H54 (cell line): ENCODE results near the gene MYBPC2.

Source experiments
- DNase-seq: peaks from one replicate; pipeline ENCODE4 v3.0.0; 2011; ENCODE audit warnings: low spot score, mixed read lengths; ENCODE audit not compliant: insufficient read length
- FAIRE-seq: peaks from 3 replicates; lab custom pipeline; 2011; peaks lifted over from hg19 to GRCh38; lab: Jason Lieb, UNC
- POLR2A ChIP-seq: IDR thresholded peaks from 2 replicates; pipeline ENCODE4 v1.6.1; 2011; ENCODE audit warnings: low read depth, mild to moderate bottlenecking, low read length

The MYBPC2 gene

DNA sequence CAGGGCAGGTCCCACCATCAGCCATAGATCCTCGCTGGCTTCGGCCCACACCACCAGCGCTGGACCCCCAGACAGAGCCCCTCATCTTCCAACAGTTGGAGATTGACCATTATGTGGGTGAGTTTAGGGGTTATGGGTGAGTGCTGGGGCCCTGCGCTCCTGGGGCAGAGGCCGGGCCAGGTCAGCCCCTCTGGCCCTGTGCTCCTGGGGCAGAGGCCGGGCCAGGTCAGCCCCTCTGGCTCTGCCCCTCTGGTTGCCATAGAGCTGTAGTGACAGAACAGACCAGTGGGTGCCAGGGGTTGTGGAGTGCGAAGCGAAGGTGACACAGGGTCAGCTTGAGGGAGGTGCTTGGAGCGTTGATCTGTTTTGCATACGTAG lies 33.3 kb upstream of the MYBPC2 start:
- FAIRE-seq = no peak
- TF ChIP-seq POLR2A = no peak
- no peak for DNase-seq

DNA sequence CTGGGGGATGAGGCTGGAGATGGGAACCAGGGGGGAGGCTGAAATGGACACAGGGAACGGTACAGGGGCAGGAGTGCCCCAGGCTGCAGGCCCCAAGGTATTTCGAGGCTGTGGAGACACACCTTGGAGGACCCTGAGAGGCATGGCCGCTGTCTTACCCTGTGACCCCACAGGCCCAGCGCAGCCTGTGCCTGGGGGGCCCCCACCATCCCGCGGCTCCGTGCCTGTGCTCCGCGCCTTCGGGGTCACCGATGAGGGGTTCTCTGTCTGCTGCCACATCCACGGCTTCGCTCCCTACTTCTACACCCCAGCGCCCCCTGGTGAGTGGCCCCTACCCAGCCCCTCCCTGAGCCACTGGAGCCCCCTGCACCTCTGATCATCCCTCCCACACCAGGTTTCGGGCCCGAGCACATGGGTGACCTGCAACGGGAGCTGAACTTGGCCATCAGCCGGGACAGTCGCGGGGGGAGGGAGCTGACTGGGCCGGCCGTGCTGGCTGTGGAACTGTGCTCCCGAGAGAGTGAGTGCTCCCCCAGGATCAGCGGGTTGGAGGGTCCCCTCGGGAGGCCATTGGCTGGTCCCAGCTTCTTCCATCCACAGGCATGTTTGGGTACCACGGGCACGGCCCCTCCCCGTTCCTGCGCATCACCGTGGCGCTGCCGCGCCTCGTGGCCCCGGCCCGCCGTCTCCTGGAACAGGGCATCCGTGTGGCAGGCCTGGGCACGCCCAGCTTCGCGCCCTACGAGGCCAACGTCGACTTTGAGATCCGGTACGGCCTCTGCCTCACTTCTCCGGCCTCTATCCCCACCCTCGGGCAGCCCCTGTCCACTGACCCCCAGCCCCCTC lies 30.9 kb upstream of the MYBPC2 start:
- no peak for FAIRE-seq
- TF ChIP-seq POLR2A = no peak
- DNase-seq = no peak

DNA sequence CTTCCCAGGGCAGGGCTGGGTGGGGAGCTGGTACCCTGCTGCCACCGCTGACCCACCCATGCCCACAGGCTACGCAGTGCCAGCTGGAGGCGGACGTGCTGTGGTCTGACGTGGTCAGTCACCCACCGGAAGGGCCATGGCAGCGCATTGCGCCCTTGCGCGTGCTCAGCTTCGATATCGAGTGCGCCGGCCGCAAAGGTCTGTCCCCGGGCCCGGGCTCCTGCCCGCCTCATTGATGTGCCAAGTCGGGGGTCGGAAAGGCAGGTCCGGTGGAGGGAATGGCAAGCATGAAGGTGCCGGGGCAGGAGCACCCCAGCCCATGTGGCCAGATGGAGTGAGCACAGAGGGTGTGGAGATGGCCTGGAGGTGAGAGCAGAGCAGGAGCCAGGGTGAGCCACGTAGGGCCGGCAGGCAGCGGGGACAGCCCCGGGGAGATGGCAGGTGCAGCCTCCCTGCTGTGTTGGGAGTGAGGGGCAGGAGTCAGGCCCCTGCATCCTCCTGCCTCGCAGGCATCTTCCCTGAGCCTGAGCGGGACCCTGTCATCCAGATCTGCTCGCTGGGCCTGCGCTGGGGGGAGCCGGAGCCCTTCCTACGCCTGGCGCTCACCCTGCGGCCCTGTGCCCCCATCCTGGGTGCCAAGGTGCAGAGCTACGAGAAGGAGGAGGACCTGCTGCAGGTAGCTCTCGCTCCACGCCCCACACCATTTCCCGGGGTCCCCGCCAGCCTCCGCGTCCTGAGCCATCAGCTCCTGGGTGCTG lies 30.0 kb upstream of the MYBPC2 start:
- DNase-seq (no peak), FAIRE-seq (no peak)
- no peak for TF ChIP-seq POLR2A

DNA sequence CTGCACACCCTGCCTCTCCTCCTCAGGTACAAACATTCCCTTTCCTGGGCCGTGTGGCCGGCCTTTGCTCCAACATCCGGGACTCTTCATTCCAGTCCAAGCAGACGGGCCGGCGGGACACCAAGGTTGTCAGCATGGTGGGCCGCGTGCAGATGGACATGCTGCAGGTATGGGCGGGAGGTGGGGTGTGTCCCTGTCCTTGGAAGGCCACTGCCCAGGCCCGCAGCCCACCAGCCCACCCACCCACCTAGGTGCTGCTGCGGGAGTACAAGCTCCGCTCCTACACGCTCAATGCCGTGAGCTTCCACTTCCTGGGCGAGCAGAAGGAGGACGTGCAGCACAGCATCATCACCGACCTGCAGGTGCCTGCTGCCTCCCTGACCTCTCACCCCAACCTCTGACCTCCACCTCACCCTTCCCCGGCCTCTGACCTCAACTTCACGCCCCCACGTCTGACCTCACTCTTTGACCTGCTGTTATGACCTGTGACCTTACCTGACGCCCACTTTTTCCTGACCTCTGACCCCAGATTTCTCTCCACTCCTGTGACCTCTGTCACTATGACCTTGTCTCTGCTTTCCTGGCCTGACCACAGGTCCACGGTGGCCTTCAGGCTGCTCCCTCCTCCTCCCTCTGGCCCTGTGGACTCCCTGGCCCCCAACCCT lies 26.4 kb upstream of the MYBPC2 start:
- no peak for TF ChIP-seq POLR2A
- DNase-seq (no peak), FAIRE-seq (no peak)

DNA sequence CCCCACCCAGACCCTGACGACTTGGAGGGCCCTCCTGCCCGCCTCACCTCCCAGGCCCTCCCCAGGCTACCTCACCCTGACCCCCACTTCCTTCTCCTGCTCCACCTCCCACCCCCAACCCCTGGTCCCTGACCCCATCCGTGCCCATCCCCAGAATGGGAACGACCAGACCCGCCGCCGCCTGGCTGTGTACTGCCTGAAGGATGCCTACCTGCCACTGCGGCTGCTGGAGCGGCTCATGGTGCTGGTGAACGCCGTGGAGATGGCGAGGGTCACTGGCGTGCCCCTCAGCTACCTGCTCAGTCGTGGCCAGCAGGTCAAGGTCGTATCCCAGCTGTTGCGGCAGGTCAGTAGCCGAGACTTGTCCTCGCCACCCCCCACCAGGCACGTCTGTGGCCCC lies 25.9 kb upstream of the MYBPC2 start:
- no peak for DNase-seq
- TF ChIP-seq POLR2A = no peak
- FAIRE-seq = no peak

DNA sequence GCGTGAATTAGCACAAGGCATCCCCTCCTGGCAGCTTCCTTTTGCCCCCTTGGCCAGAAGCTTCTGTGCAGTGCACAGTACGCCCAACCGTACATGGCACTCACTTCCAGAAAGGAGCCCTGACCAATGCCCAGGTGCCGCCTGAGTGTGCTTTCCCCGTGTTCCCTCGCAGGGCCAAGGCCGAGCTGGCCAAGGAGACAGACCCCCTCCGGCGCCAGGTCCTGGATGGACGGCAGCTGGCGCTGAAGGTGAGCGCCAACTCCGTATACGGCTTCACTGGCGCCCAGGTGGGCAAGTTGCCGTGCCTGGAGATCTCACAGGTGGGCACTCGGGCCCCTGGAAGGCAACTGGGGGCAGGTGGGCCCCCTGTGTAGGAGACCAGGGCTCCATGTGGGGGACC lies 23.3 kb upstream of the MYBPC2 start:
- FAIRE-seq (no peak), DNase-seq (no peak)
- TF ChIP-seq POLR2A = no peak

DNA sequence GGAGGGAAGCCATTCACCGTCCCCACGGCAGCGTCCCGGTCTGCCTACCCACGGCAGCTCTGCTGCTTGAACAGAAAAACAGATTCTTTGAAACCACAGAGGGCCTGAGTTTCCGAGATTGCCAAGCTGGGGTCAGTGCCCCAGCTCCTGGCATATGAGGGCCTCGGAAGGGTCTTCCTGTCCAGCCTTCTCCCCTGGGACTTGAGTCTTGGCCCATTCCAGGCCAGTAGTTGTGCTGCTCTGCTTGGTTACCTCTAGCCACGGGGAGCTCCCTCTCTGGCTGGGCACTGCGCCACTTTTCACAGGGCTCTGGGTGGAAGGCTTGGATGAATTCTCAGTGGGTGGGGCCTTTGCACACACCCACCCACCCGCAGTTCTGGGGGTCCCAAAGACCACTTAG lies 22.6 kb upstream of the MYBPC2 start:
- FAIRE-seq (no peak), DNase-seq (no peak)
- no peak for TF ChIP-seq POLR2A

DNA sequence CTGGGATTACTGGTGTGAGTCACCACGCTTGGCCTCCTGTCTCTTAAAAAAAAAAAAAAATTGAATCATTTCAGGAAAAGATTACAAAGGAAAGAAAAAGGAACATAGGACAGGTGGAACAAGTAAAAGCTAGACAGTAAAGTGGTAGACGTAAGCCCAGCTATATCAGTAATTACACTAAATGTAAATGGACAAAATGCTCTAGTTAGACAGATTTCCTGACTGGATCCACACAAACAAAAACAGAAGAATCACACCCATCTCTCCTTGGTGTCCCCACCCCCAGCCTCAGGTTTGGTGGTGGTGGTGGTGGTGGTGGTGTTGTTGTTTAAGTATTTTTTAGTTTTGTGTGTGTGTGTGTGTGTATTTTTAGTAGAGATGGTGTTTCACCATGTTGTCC lies 20.3 kb upstream of the MYBPC2 start:
- DNase-seq = no peak
- no peak for TF ChIP-seq POLR2A
- FAIRE-seq = no peak

DNA sequence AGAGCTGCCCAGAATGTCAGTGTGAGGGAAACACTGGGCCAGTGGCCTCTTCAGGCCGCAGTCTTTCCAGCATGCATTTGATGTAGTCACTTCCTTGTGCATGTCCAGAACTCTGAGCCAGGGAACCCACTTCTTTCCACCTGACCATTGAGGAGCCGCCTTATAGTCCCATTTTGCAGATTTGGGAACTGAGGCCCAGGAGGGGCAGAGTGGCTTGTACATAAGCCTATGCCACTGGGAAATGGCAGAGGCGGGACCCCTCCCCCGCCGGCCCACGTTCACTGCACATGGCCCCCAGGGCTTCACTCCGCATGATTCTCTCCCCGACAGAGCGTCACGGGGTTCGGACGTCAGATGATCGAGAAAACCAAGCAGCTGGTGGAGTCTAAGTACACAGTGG lies 19.6 kb upstream of the MYBPC2 start:
- DNase-seq (no peak), FAIRE-seq (no peak)
- no peak for TF ChIP-seq POLR2A

DNA sequence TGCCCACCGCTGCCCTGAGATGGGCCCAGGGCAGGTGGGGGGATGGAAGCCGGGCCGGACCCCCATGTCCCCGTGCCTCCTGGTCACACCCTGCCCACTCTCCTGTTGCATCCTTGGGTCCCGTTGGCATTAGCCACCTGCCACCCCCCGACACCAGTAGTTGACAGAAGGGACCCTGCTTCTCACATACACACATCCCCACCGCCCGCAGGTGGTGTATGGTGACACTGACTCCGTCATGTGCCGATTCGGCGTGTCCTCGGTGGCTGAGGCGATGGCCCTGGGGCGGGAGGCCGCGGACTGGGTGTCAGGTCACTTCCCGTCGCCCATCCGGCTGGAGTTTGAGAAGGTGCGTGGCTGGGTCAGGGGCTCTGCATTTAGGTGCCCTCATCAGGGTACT lies 19.2 kb upstream of the MYBPC2 start:
- FAIRE-seq = no peak
- TF ChIP-seq POLR2A = no peak
- no peak for DNase-seq

DNA sequence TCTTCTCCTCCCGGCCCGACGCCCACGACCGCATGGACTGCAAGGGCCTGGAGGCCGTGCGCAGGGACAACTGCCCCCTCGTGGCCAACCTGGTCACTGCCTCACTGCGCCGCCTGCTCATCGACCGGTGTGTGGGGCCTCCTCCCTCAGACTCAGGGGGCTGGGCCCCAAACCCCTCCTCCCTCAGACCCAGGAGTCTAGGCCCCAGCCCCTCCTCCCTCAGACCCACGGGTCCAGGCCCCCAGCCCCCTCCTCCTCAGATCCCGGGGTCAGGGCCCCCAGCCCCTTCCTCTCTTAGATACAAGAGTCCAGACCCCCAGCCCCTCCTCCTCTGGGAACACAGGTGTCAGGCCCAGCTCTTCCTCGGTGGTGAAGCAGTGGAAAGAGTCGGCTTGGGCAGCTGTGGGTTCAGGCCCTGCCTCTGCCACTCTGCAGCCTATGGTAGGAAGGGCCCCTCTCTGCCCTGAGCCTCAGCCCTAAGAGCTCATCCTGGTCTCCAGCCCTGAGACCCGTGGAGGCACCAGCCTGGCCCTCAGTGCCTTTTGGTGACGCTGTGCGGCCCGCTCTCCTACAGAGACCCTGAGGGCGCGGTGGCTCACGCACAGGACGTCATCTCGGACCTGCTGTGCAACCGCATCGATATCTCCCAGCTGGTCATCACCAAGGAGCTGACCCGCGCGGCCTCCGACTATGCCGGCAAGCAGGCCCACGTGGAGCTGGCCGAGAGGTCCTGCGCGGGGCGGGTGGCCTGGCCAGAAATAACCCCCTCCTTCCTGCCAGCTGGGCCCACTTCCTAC lies 17.6 kb upstream of the MYBPC2 start:
- FAIRE-seq (no peak), DNase-seq (peak; percentile 74)
- no peak for TF ChIP-seq POLR2A

DNA sequence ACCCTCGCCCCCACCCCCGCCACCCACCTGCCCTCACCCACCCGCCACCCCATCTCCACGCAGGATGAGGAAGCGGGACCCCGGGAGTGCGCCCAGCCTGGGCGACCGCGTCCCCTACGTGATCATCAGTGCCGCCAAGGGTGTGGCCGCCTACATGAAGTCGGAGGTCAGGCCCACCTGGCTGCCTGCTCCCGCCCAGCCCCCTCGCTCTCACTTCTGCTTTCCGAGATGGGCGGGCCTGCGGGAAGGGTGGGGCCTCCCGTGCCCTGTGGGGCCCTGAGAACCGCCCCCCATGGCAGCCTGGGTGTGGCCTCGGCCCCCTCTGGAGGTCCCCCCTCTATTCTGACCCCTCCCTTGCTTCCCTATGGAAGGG lies 17.0 kb upstream of the MYBPC2 start:
- TF ChIP-seq POLR2A = no peak
- FAIRE-seq (no peak), DNase-seq (no peak)
